T-helper 2 cell treated with Interferon-gamma antibody and Interleukin-4, amounts not matched to agents 5 μg/mL and 100 μg/mL, for 36 hours (primary cell): ENCODE results near the gene SEPSECS.

Source experiments
- DNase-seq: peaks from one replicate; pipeline ENCODE4 v3.0.0; 2021; ENCODE audit warnings: low spot score
- H3K27ac Mint-ChIP-seq: one replicate; pipeline ENCODE4 v1.8.0; 2021; ENCODE audit warnings: mild to moderate bottlenecking, mixed read lengths
- H3K27me3 Mint-ChIP-seq: one replicate; pipeline ENCODE4 v1.8.0; 2021; ENCODE audit warnings: low read depth, mixed read lengths
- H3K36me3 Mint-ChIP-seq: one replicate; pipeline ENCODE4 v1.8.0; 2021; ENCODE audit warnings: low read depth, mixed read lengths
- H3K4me1 Mint-ChIP-seq: one replicate; pipeline ENCODE4 v1.8.0; 2021; ENCODE audit warnings: low read depth, mixed read lengths
- H3K4me3 Mint-ChIP-seq: one replicate; pipeline ENCODE4 v1.8.0; 2022; ENCODE audit warnings: mild to moderate bottlenecking, moderate library complexity, mixed read lengths
- H3K9me3 Mint-ChIP-seq: one replicate; pipeline ENCODE4 v1.8.0; 2021; ENCODE audit warnings: mixed read lengths

Gene SEPSECS

GRCh38 chr4:25075129-25075528 lies 85.1 kb downstream of the SEPSECS start:
- H3K4me3 Mint-ChIP-seq: no peak overlapping the region
- no peaks in the 10 kb centered on the region for H3K36me3 Mint-ChIP-seq
- no peaks in the 10 kb centered on the region for H3K9me3 Mint-ChIP-seq
- no peak overlapping the region for H3K27ac Mint-ChIP-seq
- no peaks in the 10 kb centered on the region for H3K4me1 Mint-ChIP-seq
- no peak for DNase-seq
- H3K27me3 Mint-ChIP-seq: peaks cover 3% of the 10 kb centered on the region

- no peaks in the 10 kb centered on the region for H3K9me3 Mint-ChIP-seq
- H3K4me3 Mint-ChIP-seq: no peak overlapping the region
- no peak for DNase-seq
- H3K27me3 Mint-ChIP-seq: no peaks in the 10 kb centered on the region
- H3K4me1 Mint-ChIP-seq: no peaks in the 10 kb centered on the region
- no peaks in the 10 kb centered on the region for H3K36me3 Mint-ChIP-seq
- no peak overlapping the region for H3K27ac Mint-ChIP-seq
Observed at GRCh38 chr4:25070545-25070944, 89.7 kb downstream of the SEPSECS start.
